Spleen (tissue), 7 donors: ENCODE results near the gene TUBB8.
"Not testable (repeated sequence)": the region's sequence is repeated elsewhere in the genome, so short reads cannot be mapped to it uniquely, and the experiment has no call there.

Source experiments
- CTCF ChIP-seq, 11 experiments: fragments of 200-600 bp in 7 of 11; fragments of 450-650 bp in 4 of 11; sonication (generic) in 4 of 11; IDR thresholded peaks in 8 of 11; conservative IDR thresholded peaks in 3 of 11; 1 replicate in 7 of 11; 2 replicates in 4 of 11; pipeline versions ENCODE4 v1.4.0 to v1.8.0; 2016 to 2021; ENCODE audit warnings: antibody characterized with exemption in 11 of 11, inconsistent platforms in 4 of 11, mild to moderate bottlenecking in 1 of 11
- POLR2A ChIP-seq, 3 donors: fragments of 450-650 bp; IDR thresholded peaks; one replicate each; pipeline ENCODE4 v1.5.1; 2017; ENCODE audit warnings: antibody characterized with exemption in 3 of 3, mild to moderate bottlenecking in 1 of 3
- POLR2AphosphoS5 ChIP-seq, 3 donors: sonication (generic); formaldehyde crosslinking; IDR thresholded peaks; one replicate each; pipeline ENCODE4 v1.5.1; 2017; ENCODE audit warnings: antibody characterized with exemption in 3 of 3
- donor health status: DM: no; HTN: no; CAD: no; lungs with moderate emphysema.
- donor health status: DM: no; HTN: no; CAD: no.
- donor health status: DM: no; HTN: no; CAD: no.

GRCh38 chr10:13315-13635 lies 35.8 kb downstream of the TUBB8 start:
- not testable (repeated sequence) for TF ChIP-seq CTCF (IDR thresholded peaks at IDR 0.05 in 8 of 11, conservative IDR thresholded peaks at IDR 0.05 in 3 of 11); POLR2AphosphoS5 (IDR thresholded peaks at IDR 0.05); POLR2A (IDR thresholded peaks at IDR 0.05)
